Endothelial cell of umbilical vein (primary cell): Measurements from ENCODE around the gene NCR2. TPM values are rescaled to one million over a fixed set of nuclear protein-coding genes. Genes with fewer than 3 reads are reported as not detected.

Experiments used
- BruUV-seq: library from RNA; stranded (reverse); fragments of 400-500 nt; replicated peaks from 2 replicates; lab custom pipeline; 2021; lab: Mats Ljungman, UMichigan
- CTCF ChIA-PET: fragments of 300-600, 350-600 bp; sonication (Branson Sonifier 250); formaldehyde crosslinking; loops from one replicate; lab custom pipeline; 2021; ENCODE audit warnings: antibody characterized with exemption, inconsistent platforms; lab: Charles Lee
- POLR2A ChIA-PET: fragments of 300-600, 350-600 bp; sonication (Branson Sonifier 250); formaldehyde crosslinking; loops from one replicate; lab custom pipeline; 2021; ENCODE audit warnings: antibody characterized with exemption, inconsistent platforms; lab: Charles Lee
- DNase-seq: peaks from one replicate; pipeline ENCODE4 v3.0.0-alpha.2; 2011; ENCODE audit warnings: low read depth, low spot score
- FAIRE-seq: peaks from 2 replicates; lab custom pipeline; 2011; peaks lifted over from hg19 to GRCh38; lab: Jason Lieb, UNC
- H2AFZ ChIP-seq: 2 replicates; pipeline ENCODE4 v1.6.0; 2012; ENCODE audit warnings: low read depth, low read length, control low read depth, inconsistent platforms
- H3K27ac ChIP-seq: 2 replicates; pipeline ENCODE4 v1.5.1; 2011; ENCODE audit warnings: low read depth, mild to moderate bottlenecking, control low read depth, low read length, moderate library complexity; ENCODE audit not compliant: insufficient read depth
- H3K27me3 ChIP-seq, 2 experiments: 2 replicates each; pipeline versions ENCODE4 v1.6.0 to v1.6.1; 2011; ENCODE audit warnings: low read length in 2 of 2, mixed read lengths in 1 of 2; ENCODE audit not compliant: control insufficient read depth in 2 of 2, insufficient read depth in 2 of 2
- H3K36me3 ChIP-seq, 2 experiments: 2 replicates in 1 of 2; 3 replicates in 1 of 2; pipeline ENCODE4 v1.5.1; 2011; ENCODE audit warnings: low read length in 2 of 2, mild to moderate bottlenecking in 1 of 2, moderate library complexity in 1 of 2; ENCODE audit not compliant: control insufficient read depth in 2 of 2, insufficient read depth in 2 of 2; ENCODE audit errors: extremely low read depth in 1 of 2
- H3K4me1 ChIP-seq: 3 replicates; pipeline ENCODE4 v1.5.1; 2011; ENCODE audit warnings: mild to moderate bottlenecking, low read length; ENCODE audit not compliant: control insufficient read depth, insufficient read depth; ENCODE audit errors: extremely low read depth
- H3K4me2 ChIP-seq: 2 replicates; pipeline ENCODE4 v1.6.1; 2011; ENCODE audit warnings: low read length, control low read depth, mixed read lengths; ENCODE audit not compliant: insufficient read depth
- H3K4me3 ChIP-seq, 3 experiments: fragments of 200-600 bp in 1 of 3; sonication (generic), shearing (Covaris generic) in 1 of 3; replicated peaks in 1 of 3; 2 replicates each; pipeline ENCODE4 v1.5.1; 2011 to 2016; ENCODE audit warnings: control low read depth in 3 of 3, low read length in 3 of 3, mild to moderate bottlenecking in 2 of 3, inconsistent platforms in 1 of 3, low read depth in 1 of 3, moderate library complexity in 1 of 3; ENCODE audit not compliant: insufficient read depth in 1 of 3
- H3K79me2 ChIP-seq: 2 replicates; pipeline ENCODE4 v1.6.0; 2012; ENCODE audit warnings: low read length, inconsistent platforms; ENCODE audit not compliant: control insufficient read depth, insufficient read depth
- H3K9ac ChIP-seq: replicated peaks from 2 replicates; pipeline ENCODE3; 2011; ENCODE audit warnings: low read length, control low read depth; ENCODE audit not compliant: insufficient read depth; ENCODE audit errors: extremely low read depth
- H3K9me1 ChIP-seq: replicated peaks from 3 replicates; pipeline ENCODE4 v1.6.0; 2011; ENCODE audit warnings: mild to moderate bottlenecking, low read length; ENCODE audit not compliant: control insufficient read depth, insufficient read depth; ENCODE audit errors: extremely low read depth
- H3K9me3 ChIP-seq: replicated peaks from 2 replicates; pipeline ENCODE4 v1.5.1; 2012; ENCODE audit warnings: low read length, inconsistent platforms; ENCODE audit not compliant: control insufficient read depth, insufficient read depth
- H4K20me1 ChIP-seq: replicated peaks from 2 replicates; pipeline ENCODE3; 2011; ENCODE audit warnings: mild to moderate bottlenecking, low read length; ENCODE audit not compliant: control insufficient read depth, insufficient read depth; ENCODE audit errors: extremely low read depth
- CTCF ChIP-seq, 2 donors: IDR thresholded peaks; 1 replicate in 1 of 2; 2 replicates in 1 of 2; pipeline ENCODE4 v1.5.1; 2011; ENCODE audit warnings: low read length in 2 of 2, mild to moderate bottlenecking in 2 of 2, moderate library complexity in 2 of 2, control low read depth in 1 of 2, inconsistent platforms in 1 of 2, low read depth in 1 of 2; ENCODE audit not compliant: insufficient read depth in 1 of 2; ENCODE audit errors: extremely low read depth in 1 of 2
- EZH2 ChIP-seq: IDR thresholded peaks from 2 replicates; pipeline ENCODE4 v1.6.1; 2012; ENCODE audit warnings: borderline replicate concordance, low read depth, mild to moderate bottlenecking, moderate library complexity, low read length, inconsistent platforms; ENCODE audit not compliant: severe bottlenecking
- FOS ChIP-seq: IDR thresholded peaks from 2 replicates; pipeline ENCODE4 v1.6.1; 2011; ENCODE audit warnings: mild to moderate bottlenecking, low read length, moderate library complexity, borderline replicate concordance; ENCODE audit not compliant: insufficient read depth
- GATA2 ChIP-seq: IDR thresholded peaks from 2 replicates; pipeline ENCODE4 v1.7.0; 2011; ENCODE audit warnings: low read depth, mild to moderate bottlenecking, moderate library complexity, mixed read lengths, low read length; ENCODE audit not compliant: insufficient read length, insufficient read depth
- JUN ChIP-seq: IDR thresholded peaks from 2 replicates; pipeline ENCODE4 v1.6.1; 2011; ENCODE audit warnings: borderline replicate concordance, low read depth; ENCODE audit not compliant: insufficient read length, insufficient read depth
- MAX ChIP-seq: IDR thresholded peaks from 2 replicates; pipeline ENCODE4 v1.6.1; 2011; ENCODE audit not compliant: insufficient read depth, insufficient read length
- MYC ChIP-seq: IDR thresholded peaks from one replicate; pipeline ENCODE4 v1.6.1; 2011; ENCODE audit warnings: mild to moderate bottlenecking, low read depth, low read length
- POLR2A ChIP-seq: IDR thresholded peaks from 2 replicates; pipeline ENCODE4 v1.6.1; 2012; ENCODE audit warnings: low read depth, mild to moderate bottlenecking, control low read depth, low read length
- POLR2AphosphoS5 ChIP-seq: IDR thresholded peaks from 2 replicates; pipeline ENCODE4 v1.6.1; 2012; ENCODE audit warnings: low read depth, mild to moderate bottlenecking, control low read depth, low read length, moderate library complexity; ENCODE audit not compliant: insufficient read depth
- dilution Hi-C: fragments of 300-500 bp; cut with MboI; formaldehyde crosslinking; loops from one replicate; pipeline ENCODE4 v1.15.0; 2019; ENCODE audit warnings: low sequenced_read_pairs; ENCODE audit not compliant: extremely low pct_ligation_motif_present
- intact Hi-C: fragments of 100-400 bp; cut with micrococcal nuclease; formaldehyde crosslinking; loops from one replicate; pipeline ENCODE4 v1.10.0; 2022
- polyA plus RNA-seq, 4 experiments: library from polyadenylated mRNA; depleted of rRNA in 3 of 4; stranded (reverse) in 3 of 4; unstranded in 1 of 4; fragments of >200 nt; gene quantifications; 2 replicates each; pipeline versions ENCODE4 v1.2.1 to v1.2.3, GENCODE V29; 2011 to 2012; ENCODE audit warnings: missing spikeins in 1 of 4
- total RNA-seq: library from RNA; stranded (reverse); gene quantifications from 2 replicates; pipeline ENCODE4 v1.2.3, GENCODE V29; 2021

NCR2 gene
- total and polyA plus RNA-seq, 2 donors (not counting 3 experiments of a cell fraction or from before 2014, with no cell fraction given) = not detected

- no peaks in the 10 kb centered on the region for H3K79me2 ChIP-seq
- H3K4me3 ChIP-seq = no peak overlapping the region
- H2AFZ ChIP-seq = no peak overlapping the region
- no TSS peak for BruUV-seq
- H3K9me3 ChIP-seq = no peaks in the 10 kb centered on the region
- no peak overlapping the region for H3K9ac ChIP-seq
- dilution Hi-C loops = no loop called here
- H3K9me1 ChIP-seq = no peaks in the 10 kb centered on the region
- no peaks in the 10 kb centered on the region for H3K36me3 ChIP-seq
- DNase-seq (no peak), FAIRE-seq (peak; percentile 55)
- peaks cover 3% of the 10 kb centered on the region for H3K4me1 ChIP-seq
- intact Hi-C loops = loop anchor here (5.0 kb wide), 4 partner anchors 59 to 676 kb away; no protein-coding TSS in a partner anchor
- ChIA-PET POLR2A (no interaction called here), CTCF (no interaction called here)
- H3K4me2 ChIP-seq = no peak overlapping the region
- H3K27ac ChIP-seq = no peak overlapping the region
- H4K20me1 ChIP-seq = no peaks in the 10 kb centered on the region
- TF ChIP-seq GATA2 (no peak), MYC (no peak)
- peaks cover 12 to 31% of the 10 kb centered on the region in 2 experiments for H3K27me3 ChIP-seq
Observed at GRCh38 chr6:41366150-41366549, 30.7 kb downstream of the NCR2 start.

- TF ChIP-seq JUN (no peak), EZH2 (no peak), GATA2 (no peak), POLR2AphosphoS5 (no peak), POLR2A (no peak), CTCF (IDR thresholded peaks at IDR 0.05; ENCODE audit: extremely low read depth in 1 of 2, insufficient read depth in 1 of 2, low read depth in 1 of 2, low read length in 2 of 2) (no peak), MYC (no peak), MAX (no peak), FOS (no peak)
- Histone ChIP-seq H2AFZ (no peak overlapping the region), H3K4me3 (no peak overlapping the region), H3K36me3 (no peaks in the 10 kb centered on the region), H3K27ac (no peak overlapping the region), H3K9me3 (no peaks in the 10 kb centered on the region), H3K9ac (no peak overlapping the region), H3K4me1 (peaks cover 3% of the 10 kb centered on the region), H3K9me1 (no peaks in the 10 kb centered on the region), H3K4me2 (no peak overlapping the region), H3K27me3 (peaks cover 21 to 40% of the 10 kb centered on the region in 2 experiments), H4K20me1 (no peaks in the 10 kb centered on the region), H3K79me2 (no peaks in the 10 kb centered on the region)
- dilution Hi-C loops (no loop called here), intact Hi-C loops (loop anchor here (5.0 kb wide), 4 partner anchors 60 to 675 kb away; no protein-coding TSS in a partner anchor)
- ChIA-PET POLR2A (no interaction called here), CTCF (interaction anchor here (1.1 to 2.5 kb wide), 17 partner anchors 47 to 678 kb away, joined by 3 to 38 read pairs (median 9); partner anchors contain the start of gene TOMM6)
- no peak for DNase-seq
- BruUV-seq = no TSS peak
- no peak for FAIRE-seq
Observed at GRCh38 chr6:41367061-41367460, 31.7 kb downstream of the NCR2 start.
